ENCODE data around the gene EIF2D.

The EIF2D gene

GRCh38 chr1:206569556-206569955 lies 42.7 kb downstream of the EIF2D start:
- no peak for DNase-seq (ENCODE audit: low spot score)

GRCh38 chr1:206568779-206569352 lies 43.4 kb downstream of the EIF2D start:
- DNase-seq (ENCODE audit: low spot score): no peak

- DNase-seq (ENCODE audit: low spot score): no peak
Observed at GRCh38 chr1:206568256-206568655, 44.0 kb downstream of the EIF2D start.

GRCh38 chr1:206566999-206567398 lies 45.3 kb downstream of the EIF2D start:
- no peak for DNase-seq (ENCODE audit: low spot score)

- no peak for DNase-seq (ENCODE audit: low spot score)
Observed at GRCh38 chr1:206565995-206566394, 46.3 kb downstream of the EIF2D start.

- no peak for DNase-seq (ENCODE audit: low spot score)
Observed at GRCh38 chr1:206563367-206564207, 48.7 kb downstream of the EIF2D start.

- no peak for DNase-seq (ENCODE audit: low spot score)
Observed at GRCh38 chr1:206560007-206560716, 52.1 kb downstream of the EIF2D start.

- DNase-seq (ENCODE audit: low spot score): no peak
Observed at GRCh38 chr1:206559672-206559995, 52.6 kb downstream of the EIF2D start.

- no peak for DNase-seq (ENCODE audit: low spot score)
Observed at GRCh38 chr1:206558794-206559671, 53.2 kb downstream of the EIF2D start.

GRCh38 chr1:206557636-206558473 lies 54.4 kb downstream of the EIF2D start:
- DNase-seq (ENCODE audit: low spot score): no peak

- DNase-seq (ENCODE audit: low spot score): peak; percentile 44
Observed at GRCh38 chr1:206556750-206557635, 55.3 kb downstream of the EIF2D start.

- peak; percentile 42 for DNase-seq (ENCODE audit: low spot score)
Observed at GRCh38 chr1:206556047-206556749, 56.1 kb downstream of the EIF2D start.

GRCh38 chr1:206555473-206555935 lies 56.8 kb downstream of the EIF2D start:
- DNase-seq (ENCODE audit: low spot score): no peak

GRCh38 chr1:206554701-206555472 lies 57.4 kb downstream of the EIF2D start:
- no peak for DNase-seq (ENCODE audit: low spot score)

GRCh38 chr1:206554211-206554610 lies 58.1 kb downstream of the EIF2D start:
- DNase-seq (ENCODE audit: low spot score): no peak

GRCh38 chr1:206551986-206552326 lies 60.3 kb downstream of the EIF2D start:
- DNase-seq (ENCODE audit: low spot score): no peak

- no peak for DNase-seq (ENCODE audit: low spot score)
Observed at GRCh38 chr1:206551296-206551985, 60.8 kb downstream of the EIF2D start.

GRCh38 chr1:206550446-206550845 lies 61.8 kb downstream of the EIF2D start:
- no peak for DNase-seq (ENCODE audit: low spot score)
